SK-N-SH (cell line): Measurements from ENCODE around the gene NAIP.
"Not testable (repeated sequence)": the region's sequence is repeated elsewhere in the genome, so short reads cannot be mapped to it uniquely, and the experiment has no call there.

ENCODE experiments used
- CHD2 ChIP-seq: fragments of 150-350 bp; IDR thresholded peaks from 2 replicates; pipeline ENCODE4 v1.6.1; 2018; ENCODE audit warnings: low read length; ENCODE audit not compliant: partially characterized antibody
- GABPA ChIP-seq: IDR thresholded peaks from 2 replicates; pipeline ENCODE4 v1.4.0; 2012; ENCODE audit warnings: low read depth, mild to moderate bottlenecking
- GATA2 ChIP-seq: sonication (generic); formaldehyde crosslinking; IDR thresholded peaks from 2 replicates; pipeline ENCODE4 v1.5.0; 2020; ENCODE audit warnings: mild to moderate bottlenecking, missing genetic modification reagents
- JUND ChIP-seq: IDR thresholded peaks from 2 replicates; pipeline ENCODE4 v1.4.0; 2012
- POLR2AphosphoS5 ChIP-seq: IDR thresholded peaks from 2 replicates; pipeline ENCODE4 v1.6.1; 2012; ENCODE audit warnings: low read depth, low read length
- RAD21 ChIP-seq: IDR thresholded peaks from 2 replicates; pipeline ENCODE4 v1.6.1; 2012; ENCODE audit warnings: mild to moderate bottlenecking, low read length
- TEAD4 ChIP-seq: IDR thresholded peaks from 2 replicates; pipeline ENCODE4 v1.4.0; 2012; ENCODE audit warnings: mild to moderate bottlenecking, borderline replicate concordance; ENCODE audit not compliant: insufficient read depth
- ZBTB33 ChIP-seq: IDR thresholded peaks from 2 replicates; pipeline ENCODE4 v1.4.0; 2012; ENCODE audit warnings: low read depth, borderline replicate concordance
- TF ChIP-seq, protein P1 (sequence below): fragments of 200-600 bp; sonication (generic); IDR thresholded peaks from 2 replicates; pipeline ENCODE4 v1.6.1; 2017; ENCODE audit warnings: antibody characterized with exemption, mild to moderate bottlenecking, moderate library complexity
- TF ChIP-seq, protein P2 (sequence below): IDR thresholded peaks from 2 replicates; pipeline ENCODE4 v1.4.0; 2012; ENCODE audit warnings: low read depth, borderline replicate concordance
- TF ChIP-seq, protein P3 (sequence below): IDR thresholded peaks from 2 replicates; pipeline ENCODE4 v1.6.1; 2012; ENCODE audit warnings: mild to moderate bottlenecking, low read depth, low read length, moderate library complexity
- TF ChIP-seq, protein P4 (sequence below): fragments of 150-350 bp; IDR thresholded peaks from 2 replicates; pipeline ENCODE4 v1.6.1; 2017; ENCODE audit warnings: antibody characterized with exemption, low read length, low read depth, borderline replicate concordance
- TF ChIP-seq, protein P5 (sequence below): IDR thresholded peaks from 2 replicates; pipeline ENCODE4; 2012

DNA sequence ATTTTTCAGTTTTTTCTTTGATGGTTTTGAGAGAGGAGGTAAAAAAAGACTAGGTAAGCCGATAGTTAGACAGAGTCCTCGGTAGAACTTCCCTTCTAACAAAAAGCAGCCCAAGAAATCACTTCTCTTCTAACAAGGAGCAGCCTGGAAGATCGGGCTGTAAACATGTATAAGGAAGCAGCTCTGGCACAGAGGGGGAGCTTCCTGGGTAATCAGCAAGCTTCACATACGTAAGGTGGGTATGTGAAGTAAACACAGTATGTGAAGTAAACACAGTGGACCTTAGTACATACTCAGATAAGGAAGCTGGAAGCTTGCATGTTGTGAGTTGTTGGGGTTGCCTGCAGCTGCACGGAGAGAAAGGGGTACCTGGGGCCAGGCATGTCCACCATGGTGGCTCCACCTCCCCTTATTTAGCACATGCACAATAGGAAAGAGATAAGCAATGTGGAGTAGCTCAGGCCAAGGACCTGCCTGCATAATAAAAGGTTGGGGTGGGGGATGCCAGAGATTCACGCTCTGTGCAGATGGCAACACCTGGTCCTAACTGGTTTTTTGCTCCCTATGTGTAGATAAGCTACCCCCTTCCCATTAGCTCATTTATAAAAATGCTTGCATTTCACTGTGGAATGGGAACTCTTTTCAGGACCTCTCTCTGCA is 93.3 kb downstream of the NAIP start:
- not testable (repeated sequence) for TF ChIP-seq CHD2; JUND; ZBTB33; POLR2AphosphoS5; TEAD4; RAD21; GATA2 (CRISPR knock-in tag); GABPA
- TF ChIP-seq, protein P1, sequence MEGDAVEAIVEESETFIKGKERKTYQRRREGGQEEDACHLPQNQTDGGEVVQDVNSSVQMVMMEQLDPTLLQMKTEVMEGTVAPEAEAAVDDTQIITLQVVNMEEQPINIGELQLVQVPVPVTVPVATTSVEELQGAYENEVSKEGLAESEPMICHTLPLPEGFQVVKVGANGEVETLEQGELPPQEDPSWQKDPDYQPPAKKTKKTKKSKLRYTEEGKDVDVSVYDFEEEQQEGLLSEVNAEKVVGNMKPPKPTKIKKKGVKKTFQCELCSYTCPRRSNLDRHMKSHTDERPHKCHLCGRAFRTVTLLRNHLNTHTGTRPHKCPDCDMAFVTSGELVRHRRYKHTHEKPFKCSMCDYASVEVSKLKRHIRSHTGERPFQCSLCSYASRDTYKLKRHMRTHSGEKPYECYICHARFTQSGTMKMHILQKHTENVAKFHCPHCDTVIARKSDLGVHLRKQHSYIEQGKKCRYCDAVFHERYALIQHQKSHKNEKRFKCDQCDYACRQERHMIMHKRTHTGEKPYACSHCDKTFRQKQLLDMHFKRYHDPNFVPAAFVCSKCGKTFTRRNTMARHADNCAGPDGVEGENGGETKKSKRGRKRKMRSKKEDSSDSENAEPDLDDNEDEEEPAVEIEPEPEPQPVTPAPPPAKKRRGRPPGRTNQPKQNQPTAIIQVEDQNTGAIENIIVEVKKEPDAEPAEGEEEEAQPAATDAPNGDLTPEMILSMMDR, result not testable (repeated sequence)
- TF ChIP-seq, protein P2, sequence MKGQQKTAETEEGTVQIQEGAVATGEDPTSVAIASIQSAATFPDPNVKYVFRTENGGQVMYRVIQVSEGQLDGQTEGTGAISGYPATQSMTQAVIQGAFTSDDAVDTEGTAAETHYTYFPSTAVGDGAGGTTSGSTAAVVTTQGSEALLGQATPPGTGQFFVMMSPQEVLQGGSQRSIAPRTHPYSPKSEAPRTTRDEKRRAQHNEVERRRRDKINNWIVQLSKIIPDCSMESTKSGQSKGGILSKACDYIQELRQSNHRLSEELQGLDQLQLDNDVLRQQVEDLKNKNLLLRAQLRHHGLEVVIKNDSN, result not testable (repeated sequence)
- TF ChIP-seq, protein P3, sequence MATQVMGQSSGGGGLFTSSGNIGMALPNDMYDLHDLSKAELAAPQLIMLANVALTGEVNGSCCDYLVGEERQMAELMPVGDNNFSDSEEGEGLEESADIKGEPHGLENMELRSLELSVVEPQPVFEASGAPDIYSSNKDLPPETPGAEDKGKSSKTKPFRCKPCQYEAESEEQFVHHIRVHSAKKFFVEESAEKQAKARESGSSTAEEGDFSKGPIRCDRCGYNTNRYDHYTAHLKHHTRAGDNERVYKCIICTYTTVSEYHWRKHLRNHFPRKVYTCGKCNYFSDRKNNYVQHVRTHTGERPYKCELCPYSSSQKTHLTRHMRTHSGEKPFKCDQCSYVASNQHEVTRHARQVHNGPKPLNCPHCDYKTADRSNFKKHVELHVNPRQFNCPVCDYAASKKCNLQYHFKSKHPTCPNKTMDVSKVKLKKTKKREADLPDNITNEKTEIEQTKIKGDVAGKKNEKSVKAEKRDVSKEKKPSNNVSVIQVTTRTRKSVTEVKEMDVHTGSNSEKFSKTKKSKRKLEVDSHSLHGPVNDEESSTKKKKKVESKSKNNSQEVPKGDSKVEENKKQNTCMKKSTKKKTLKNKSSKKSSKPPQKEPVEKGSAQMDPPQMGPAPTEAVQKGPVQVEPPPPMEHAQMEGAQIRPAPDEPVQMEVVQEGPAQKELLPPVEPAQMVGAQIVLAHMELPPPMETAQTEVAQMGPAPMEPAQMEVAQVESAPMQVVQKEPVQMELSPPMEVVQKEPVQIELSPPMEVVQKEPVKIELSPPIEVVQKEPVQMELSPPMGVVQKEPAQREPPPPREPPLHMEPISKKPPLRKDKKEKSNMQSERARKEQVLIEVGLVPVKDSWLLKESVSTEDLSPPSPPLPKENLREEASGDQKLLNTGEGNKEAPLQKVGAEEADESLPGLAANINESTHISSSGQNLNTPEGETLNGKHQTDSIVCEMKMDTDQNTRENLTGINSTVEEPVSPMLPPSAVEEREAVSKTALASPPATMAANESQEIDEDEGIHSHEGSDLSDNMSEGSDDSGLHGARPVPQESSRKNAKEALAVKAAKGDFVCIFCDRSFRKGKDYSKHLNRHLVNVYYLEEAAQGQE, result not testable (repeated sequence)
- TF ChIP-seq, protein P4, sequence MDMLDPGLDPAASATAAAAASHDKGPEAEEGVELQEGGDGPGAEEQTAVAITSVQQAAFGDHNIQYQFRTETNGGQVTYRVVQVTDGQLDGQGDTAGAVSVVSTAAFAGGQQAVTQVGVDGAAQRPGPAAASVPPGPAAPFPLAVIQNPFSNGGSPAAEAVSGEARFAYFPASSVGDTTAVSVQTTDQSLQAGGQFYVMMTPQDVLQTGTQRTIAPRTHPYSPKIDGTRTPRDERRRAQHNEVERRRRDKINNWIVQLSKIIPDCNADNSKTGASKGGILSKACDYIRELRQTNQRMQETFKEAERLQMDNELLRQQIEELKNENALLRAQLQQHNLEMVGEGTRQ, result not testable (repeated sequence)
- TF ChIP-seq, protein P5, sequence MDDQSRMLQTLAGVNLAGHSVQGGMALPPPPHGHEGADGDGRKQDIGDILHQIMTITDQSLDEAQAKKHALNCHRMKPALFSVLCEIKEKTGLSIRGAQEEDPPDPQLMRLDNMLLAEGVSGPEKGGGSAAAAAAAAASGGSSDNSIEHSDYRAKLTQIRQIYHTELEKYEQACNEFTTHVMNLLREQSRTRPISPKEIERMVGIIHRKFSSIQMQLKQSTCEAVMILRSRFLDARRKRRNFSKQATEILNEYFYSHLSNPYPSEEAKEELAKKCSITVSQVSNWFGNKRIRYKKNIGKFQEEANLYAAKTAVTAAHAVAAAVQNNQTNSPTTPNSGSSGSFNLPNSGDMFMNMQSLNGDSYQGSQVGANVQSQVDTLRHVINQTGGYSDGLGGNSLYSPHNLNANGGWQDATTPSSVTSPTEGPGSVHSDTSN, result not testable (repeated sequence)
